ENCODE data around the gene CFAP20. TPM values are rescaled to one million over a fixed set of nuclear protein-coding genes. Genes with fewer than 3 reads are reported as not detected.

CFAP20 gene
- total and polyA plus RNA-seq, 2 experiments from 2014 or later = 61.1 to 81.7 TPM

GRCh38 chr16:58123896-58124600, 5.1 kb downstream of the CFAP20 start:
- Histone ChIP-seq H3K27me3 (ENCODE audit: insufficient read depth) (no peaks in the 10 kb centered on the region), H3K79me2 (replicated peaks; ENCODE audit: insufficient read depth) (peaks cover 91% of the 10 kb centered on the region), H3K4me1 (ENCODE audit: insufficient read depth) (peaks cover 26% of the 10 kb centered on the region), H3K4me3 (no peak overlapping the region), H3K9me2 (ENCODE audit: insufficient read depth) (no peaks in the 10 kb centered on the region), H3F3A (replicated peaks; ENCODE audit: low read depth) (no peaks in the 10 kb centered on the region), H3K27ac (ENCODE audit: low read depth) (no peak overlapping the region), H3K36me3 (ENCODE audit: insufficient read depth) (no peaks in the 10 kb centered on the region; the same call in 1 of the 2 replicates), H4K20me1 (replicated peaks; ENCODE audit: insufficient read depth) (peaks cover 67% of the 10 kb centered on the region), H3K4me2 (no peak overlapping the region), H2AFZ (no peak overlapping the region)
- Mint-ChIP-seq H3K4me1 (peaks cover 40% of the 10 kb centered on the region), H3K36me3 (ENCODE audit: low read depth) (no peaks in the 10 kb centered on the region), H3K27ac (no peak overlapping the region), H3K9me3 (no peaks in the 10 kb centered on the region), H3K27me3 (ENCODE audit: insufficient read depth, low read depth, poor library complexity) (no peaks in the 10 kb centered on the region), H3K4me3 (no peak overlapping the region)
- no peak for ATAC-seq
- DNase-seq (ENCODE audit: low spot score) = no peak
- TF ChIP-seq, protein P1, sequence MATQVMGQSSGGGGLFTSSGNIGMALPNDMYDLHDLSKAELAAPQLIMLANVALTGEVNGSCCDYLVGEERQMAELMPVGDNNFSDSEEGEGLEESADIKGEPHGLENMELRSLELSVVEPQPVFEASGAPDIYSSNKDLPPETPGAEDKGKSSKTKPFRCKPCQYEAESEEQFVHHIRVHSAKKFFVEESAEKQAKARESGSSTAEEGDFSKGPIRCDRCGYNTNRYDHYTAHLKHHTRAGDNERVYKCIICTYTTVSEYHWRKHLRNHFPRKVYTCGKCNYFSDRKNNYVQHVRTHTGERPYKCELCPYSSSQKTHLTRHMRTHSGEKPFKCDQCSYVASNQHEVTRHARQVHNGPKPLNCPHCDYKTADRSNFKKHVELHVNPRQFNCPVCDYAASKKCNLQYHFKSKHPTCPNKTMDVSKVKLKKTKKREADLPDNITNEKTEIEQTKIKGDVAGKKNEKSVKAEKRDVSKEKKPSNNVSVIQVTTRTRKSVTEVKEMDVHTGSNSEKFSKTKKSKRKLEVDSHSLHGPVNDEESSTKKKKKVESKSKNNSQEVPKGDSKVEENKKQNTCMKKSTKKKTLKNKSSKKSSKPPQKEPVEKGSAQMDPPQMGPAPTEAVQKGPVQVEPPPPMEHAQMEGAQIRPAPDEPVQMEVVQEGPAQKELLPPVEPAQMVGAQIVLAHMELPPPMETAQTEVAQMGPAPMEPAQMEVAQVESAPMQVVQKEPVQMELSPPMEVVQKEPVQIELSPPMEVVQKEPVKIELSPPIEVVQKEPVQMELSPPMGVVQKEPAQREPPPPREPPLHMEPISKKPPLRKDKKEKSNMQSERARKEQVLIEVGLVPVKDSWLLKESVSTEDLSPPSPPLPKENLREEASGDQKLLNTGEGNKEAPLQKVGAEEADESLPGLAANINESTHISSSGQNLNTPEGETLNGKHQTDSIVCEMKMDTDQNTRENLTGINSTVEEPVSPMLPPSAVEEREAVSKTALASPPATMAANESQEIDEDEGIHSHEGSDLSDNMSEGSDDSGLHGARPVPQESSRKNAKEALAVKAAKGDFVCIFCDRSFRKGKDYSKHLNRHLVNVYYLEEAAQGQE (IDR thresholded peaks at IDR 0.05; ENCODE audit: unreplicated experiment) = no peak
- TF ChIP-seq CREB1 (CRISPR knock-in tag; IDR thresholded peaks at IDR 0.05; ENCODE audit: low read depth) = no peak
- no peak for TF ChIP-seq ETS1 (IDR thresholded peaks at IDR 0.05)
- no peak for TF ChIP-seq EZH2 (IDR thresholded peaks at IDR 0.05; ENCODE audit: low read depth, unreplicated experiment)
- TF ChIP-seq POLR2AphosphoS5 (IDR thresholded peaks at IDR 0.05; ENCODE audit: low read depth) = no peak
- TF ChIP-seq, protein P2, sequence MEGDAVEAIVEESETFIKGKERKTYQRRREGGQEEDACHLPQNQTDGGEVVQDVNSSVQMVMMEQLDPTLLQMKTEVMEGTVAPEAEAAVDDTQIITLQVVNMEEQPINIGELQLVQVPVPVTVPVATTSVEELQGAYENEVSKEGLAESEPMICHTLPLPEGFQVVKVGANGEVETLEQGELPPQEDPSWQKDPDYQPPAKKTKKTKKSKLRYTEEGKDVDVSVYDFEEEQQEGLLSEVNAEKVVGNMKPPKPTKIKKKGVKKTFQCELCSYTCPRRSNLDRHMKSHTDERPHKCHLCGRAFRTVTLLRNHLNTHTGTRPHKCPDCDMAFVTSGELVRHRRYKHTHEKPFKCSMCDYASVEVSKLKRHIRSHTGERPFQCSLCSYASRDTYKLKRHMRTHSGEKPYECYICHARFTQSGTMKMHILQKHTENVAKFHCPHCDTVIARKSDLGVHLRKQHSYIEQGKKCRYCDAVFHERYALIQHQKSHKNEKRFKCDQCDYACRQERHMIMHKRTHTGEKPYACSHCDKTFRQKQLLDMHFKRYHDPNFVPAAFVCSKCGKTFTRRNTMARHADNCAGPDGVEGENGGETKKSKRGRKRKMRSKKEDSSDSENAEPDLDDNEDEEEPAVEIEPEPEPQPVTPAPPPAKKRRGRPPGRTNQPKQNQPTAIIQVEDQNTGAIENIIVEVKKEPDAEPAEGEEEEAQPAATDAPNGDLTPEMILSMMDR (conservative IDR thresholded peaks at IDR 0.05; ENCODE audit: low read depth in 2 of 2) = no peak
- no peak for TF ChIP-seq ZNF462 (CRISPR knock-in tag; IDR thresholded peaks at IDR 0.05)
- TF ChIP-seq ZNF114 (CRISPR knock-in tag; IDR thresholded peaks at IDR 0.05) = no peak

All from GM23338 (cell line).